Right hindlimb (tissue), 1 donor: ENCODE data around the gene TNFRSF13B.
"Not testable (repeated sequence)": the region's sequence is repeated elsewhere in the genome, so short reads cannot be mapped to it uniquely, and the experiment has no call there.

Experiments used
- DNase-seq: peaks from one replicate; pipeline ENCODE4 v3.0.0-alpha.2; 2018

TNFRSF13B gene

DNA sequence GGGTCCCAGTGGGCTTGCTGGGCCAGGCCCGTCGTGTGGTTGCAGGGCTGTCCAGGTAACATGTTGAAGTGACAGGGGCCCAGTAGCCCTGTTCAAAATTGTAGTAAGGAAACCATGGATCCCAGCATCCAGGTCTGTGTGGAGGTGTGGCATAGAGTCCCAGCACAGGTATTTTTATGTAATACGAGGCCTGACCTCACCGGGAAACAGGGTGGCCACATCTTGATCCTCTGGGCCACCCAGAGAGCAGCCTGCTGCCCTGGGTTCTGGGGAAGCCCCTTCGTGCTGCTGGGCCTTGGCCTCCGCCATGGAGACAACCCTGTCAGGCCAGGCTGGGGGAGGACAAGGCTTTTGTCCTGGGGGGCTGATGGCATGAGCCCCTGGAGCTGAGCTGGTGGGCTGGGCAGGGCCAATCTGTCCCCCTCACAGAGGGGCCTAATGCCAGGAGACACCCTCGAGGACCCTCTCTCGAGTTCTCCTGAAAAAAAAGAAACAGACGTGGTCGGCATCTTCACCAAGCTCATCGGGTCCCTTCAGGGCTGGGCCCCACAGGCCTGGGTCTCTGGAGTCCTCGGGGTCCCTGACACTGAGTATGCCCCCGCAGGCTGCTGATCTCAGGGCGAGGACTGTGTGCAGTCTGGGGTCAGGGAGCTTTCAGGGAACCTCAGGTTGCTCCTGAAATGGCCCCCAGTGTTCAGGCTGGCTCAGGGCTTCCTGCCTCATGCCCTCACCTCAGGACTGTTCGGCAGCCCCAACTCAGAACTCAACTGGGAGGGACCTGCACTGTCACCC is 47.8 kb downstream of the TNFRSF13B start:
- peak; percentile 12 for DNase-seq

DNA sequence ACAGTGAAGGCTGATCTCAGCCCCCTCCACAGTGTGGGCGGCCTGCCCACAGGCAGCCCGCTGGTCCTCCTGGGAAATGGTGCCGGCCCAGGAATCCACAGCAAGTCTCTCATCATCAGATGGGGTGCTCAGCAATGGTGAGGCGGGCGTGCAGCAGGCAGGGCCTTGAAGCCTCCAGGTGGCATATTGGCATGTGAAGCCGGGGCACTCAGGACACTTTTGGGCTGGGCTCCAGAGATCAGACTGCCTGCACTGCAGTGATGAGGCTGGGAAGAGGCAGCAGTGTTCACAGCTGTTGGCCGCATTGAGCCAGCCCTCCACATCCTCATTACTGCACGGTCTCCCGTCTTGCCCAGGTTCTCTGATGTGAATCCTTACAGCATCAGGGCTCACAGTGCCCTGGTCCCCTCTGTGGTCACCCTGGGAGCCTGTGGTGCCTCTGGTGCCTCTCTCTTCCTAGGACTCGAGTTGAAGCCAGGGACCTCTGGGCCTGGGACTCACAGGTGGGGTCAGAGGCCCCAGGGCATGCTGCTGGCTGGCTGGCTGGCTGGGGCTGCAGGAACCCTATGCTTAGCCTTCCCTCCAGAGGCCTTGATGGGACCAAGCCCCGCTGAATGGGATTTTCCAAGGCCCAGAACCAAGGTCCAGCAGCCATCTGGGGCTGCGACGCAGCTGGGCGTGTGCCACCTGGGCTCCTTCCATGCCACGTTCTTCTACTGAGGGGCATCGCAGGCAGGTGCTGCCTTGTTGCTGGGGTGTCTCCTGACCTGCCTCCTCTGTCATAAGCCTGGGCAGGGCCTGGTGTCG is 48.6 kb downstream of the TNFRSF13B start:
- DNase-seq: peak; percentile 13

DNA sequence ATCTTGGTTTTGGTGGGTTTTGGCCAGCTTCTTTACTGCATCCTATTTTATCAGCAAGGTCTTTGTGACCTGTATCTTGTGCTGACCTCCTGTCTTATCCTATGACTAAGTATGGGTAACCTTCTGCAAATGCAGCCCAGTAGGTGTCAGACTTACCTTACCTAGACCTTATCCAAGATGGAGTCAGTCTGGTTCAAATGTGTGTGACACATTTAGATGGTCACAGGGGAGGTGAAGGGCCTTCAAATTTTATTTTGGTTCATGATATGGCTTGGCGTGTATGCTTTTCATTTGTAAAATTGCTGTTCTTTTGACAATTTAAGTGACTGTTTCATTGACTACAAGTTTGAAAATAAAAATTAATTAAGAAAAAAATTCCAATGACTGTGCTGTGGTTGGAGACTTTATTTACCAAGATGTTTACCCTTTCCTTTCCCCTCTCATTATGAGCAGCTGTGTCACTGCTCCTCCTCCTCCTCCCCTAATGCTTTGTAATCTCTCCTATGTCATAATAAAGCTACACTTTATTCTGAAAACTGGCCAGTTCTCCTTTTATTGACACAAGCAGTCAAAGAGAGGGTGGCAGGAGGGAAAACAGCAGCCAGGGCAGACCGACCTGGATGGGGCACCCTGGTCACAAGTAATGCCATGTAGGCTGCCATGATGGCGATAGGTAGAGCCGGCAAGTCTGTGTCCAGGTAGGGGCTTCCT is 49.4 kb downstream of the TNFRSF13B start:
- no peak for DNase-seq

DNA sequence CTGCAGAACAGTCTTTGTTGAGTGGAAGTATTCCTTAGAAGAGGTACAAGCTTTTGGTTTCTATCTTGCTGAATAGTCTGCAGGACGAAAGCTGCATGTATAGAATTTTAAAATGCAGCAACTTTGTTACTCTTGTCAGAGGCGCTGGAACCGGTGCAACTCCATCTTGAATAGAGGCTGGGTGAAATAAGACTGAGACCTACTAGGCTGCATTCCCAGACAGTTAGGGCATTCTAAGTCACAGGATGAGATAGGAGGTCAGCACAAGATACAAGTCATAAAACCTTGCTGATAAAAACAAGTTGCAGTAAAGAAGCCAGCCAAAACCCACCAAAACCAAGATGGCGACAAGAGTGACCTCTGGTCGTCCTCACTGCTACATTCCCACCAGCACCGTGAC is 50.5 kb downstream of the TNFRSF13B start:
- not testable (repeated sequence) for DNase-seq

DNA sequence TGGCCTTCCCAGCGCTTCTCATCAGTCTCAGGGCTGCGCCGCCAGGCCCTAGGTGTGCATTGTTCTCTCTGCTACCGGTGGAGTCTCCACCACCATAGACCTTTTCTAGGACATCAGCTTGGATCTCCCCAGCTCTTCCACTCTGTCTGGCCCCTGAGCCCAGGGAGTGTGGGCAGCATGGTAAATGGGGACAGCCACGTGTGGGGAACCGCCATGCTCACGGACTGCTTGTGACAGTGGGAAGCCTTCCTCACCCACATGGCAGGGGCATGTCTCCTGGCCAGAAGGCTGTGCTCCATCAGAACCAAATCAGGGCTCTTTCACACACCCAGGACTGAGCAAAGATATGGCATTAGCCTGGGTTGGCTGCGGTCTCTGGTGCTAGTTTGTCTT is 51.3 kb downstream of the TNFRSF13B start:
- no peak for DNase-seq

DNA sequence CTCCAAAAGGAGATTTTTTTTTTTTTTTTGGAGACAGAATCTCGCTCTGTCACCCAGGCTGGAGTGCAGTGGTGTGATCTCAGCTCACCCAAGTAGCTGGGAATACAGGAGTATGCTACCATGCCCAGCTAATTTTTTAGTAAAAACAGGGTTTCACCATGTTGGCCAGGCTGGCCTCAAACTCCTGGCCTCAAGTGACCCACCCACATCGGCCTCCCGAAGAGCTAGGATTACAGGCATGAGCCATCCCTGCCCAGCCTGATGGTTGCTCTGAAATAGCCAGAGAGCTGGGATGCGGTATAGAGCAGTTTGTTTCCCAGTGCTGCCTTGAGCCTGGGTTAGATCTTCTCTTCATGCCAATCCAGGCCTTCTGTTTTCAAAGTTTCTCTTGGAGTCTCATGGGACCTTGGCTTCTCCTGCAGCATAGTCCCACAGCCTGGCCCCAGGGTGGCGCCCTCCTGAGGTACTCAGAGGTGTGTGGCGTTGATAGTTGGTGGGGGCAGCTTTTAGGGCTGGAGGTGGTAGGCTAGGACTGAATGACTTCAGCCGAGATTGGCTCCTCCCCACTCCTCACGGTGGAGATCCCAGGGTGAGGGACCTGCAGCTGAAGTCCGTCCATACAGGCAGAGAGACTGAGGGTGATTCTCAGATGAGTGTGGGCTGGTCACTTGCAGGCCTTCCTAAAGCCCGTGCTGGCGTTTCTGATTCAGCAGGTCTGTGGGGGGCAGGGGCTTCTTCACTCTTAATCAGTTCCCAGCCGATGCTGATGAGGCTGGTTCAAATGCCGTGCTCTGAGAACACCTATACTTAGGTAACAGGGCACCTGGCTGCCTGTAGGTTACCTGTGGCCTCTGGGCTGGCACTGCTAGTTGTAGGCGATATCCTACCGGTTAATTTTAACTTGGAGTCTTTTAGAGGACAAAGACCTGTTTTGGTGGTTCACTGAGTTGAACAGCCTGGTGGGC is 52.0 kb downstream of the TNFRSF13B start:
- DNase-seq: no peak

DNA sequence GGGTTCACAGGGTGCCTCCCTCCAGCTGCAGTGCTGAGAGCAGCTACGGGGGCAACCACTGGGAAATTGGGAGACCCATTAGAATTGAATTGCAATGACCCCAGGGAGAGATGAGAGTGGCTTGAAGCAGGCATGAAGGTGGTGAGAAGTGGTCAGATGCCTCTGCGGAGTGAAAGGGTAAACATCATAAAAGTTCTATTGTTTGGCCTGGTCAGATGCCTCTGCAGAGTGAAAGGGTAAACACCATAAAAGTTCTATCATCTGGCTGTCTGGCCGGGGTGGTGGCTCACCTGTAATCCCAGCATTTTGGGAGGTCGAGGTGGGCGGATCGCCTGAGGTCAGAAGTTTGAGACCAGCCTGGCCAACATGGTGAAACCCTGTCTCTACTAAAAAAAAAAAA is 53.5 kb downstream of the TNFRSF13B start:
- no peak for DNase-seq

DNA sequence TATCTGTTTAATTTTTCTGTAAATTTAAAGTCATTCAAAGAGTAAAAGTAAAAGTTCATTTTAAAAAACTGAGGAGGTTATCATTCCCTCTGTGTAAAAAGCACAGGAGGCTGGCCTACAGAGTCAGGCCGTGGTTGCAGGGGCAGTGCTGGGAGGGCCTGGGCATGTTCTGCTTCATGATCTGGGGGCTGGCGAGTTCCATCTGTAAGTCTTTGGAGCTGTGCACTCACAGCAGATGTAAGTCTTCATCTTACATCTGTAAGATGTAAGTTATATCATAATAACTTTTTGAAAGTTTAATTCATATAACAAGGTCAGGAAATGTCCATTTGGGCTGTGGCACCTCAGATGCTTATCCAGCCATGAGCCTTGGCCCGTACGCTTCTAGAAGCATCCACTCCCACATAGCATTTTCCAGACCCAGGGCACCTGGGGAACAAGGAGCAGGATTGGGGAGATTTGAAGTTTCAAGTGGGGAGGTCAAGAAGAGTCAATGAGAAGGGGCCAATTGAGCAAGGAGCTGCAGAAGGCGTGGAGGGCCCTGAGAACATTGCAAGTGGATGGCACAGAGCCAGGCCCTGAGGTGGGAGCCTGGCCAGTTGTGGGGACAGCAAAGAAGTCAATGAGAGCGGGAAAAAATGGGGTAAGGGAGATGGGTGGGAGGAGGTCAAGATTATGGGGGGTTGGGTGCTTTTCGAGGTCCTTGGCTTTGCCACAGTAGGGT is 54.1 kb downstream of the TNFRSF13B start:
- no peak for DNase-seq

DNA sequence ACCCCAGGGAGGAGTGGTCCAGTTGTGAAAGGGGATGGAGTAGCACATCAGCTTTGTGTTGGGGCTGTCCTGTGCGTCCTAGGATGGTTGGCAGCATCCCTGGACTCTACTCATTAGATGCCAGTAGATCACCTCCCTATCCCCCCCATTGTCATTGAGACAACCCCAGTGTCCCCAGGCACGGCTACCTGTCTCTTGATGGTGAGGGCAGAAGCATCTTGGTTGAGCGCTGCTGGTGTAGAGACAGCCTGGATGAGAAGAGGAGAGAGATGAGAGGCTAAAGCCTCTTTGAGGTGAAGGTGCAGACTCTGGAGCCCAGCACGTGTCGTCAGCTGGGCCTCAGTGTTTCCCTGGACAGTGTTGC is 55.4 kb downstream of the TNFRSF13B start:
- DNase-seq: no peak

DNA sequence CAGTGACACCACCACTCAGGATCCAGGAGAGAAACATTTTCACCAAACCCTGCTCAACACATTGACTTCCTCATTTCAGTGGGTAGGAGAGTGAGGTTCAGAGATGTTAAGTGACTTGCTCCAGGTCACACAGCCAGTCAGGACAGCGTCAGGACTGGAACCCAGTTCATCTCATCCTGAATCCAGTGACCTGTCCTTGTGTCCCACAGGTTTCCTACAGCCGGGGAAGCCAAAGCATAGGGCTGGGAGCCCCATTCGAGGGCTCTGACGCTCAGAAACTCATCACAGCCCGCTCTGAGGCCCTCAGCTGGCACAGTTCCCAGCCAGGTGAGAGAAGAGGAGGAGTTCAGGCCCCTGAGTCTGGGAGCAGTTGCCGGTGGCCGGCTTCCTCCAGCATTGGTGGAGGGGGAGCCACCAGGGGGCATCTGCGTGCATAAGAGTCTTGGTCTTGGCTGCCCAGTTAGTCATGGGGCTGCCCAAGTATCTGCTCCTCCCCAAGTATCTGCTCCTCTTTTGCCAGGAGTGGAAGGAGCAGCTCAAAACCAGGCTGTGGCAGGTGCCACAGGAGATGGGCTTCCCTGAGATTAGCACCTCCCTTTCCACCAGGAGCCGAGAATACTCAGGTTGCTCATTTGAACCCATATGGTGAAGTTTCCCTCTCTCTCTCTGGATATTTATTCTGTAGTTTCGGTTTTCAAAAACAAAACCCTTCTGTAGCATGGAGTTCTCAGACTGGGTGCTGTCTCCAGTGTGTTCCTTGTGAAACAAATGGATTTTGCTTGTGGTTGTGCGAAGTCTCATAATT is 56.0 kb downstream of the TNFRSF13B start:
- no peak for DNase-seq

DNA sequence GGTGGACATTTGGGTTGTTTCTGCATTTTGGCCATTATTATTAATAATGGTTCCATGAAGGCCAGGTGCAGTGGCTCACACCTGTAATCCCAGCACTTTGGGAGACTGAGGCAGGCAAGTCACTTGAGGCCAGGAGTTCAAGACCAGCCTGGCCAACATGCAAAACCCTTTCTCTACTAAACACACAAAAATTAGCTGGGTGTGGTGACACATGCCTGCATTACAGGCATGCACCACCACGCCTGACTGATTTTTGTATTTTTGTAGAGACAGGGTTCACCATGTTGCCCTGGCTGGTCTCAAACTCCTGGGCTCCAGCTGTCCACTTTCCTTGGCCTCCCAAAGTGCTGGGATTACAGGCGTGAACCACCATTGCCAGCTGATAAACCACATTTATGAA is 58.5 kb downstream of the TNFRSF13B start:
- no peak for DNase-seq

DNA sequence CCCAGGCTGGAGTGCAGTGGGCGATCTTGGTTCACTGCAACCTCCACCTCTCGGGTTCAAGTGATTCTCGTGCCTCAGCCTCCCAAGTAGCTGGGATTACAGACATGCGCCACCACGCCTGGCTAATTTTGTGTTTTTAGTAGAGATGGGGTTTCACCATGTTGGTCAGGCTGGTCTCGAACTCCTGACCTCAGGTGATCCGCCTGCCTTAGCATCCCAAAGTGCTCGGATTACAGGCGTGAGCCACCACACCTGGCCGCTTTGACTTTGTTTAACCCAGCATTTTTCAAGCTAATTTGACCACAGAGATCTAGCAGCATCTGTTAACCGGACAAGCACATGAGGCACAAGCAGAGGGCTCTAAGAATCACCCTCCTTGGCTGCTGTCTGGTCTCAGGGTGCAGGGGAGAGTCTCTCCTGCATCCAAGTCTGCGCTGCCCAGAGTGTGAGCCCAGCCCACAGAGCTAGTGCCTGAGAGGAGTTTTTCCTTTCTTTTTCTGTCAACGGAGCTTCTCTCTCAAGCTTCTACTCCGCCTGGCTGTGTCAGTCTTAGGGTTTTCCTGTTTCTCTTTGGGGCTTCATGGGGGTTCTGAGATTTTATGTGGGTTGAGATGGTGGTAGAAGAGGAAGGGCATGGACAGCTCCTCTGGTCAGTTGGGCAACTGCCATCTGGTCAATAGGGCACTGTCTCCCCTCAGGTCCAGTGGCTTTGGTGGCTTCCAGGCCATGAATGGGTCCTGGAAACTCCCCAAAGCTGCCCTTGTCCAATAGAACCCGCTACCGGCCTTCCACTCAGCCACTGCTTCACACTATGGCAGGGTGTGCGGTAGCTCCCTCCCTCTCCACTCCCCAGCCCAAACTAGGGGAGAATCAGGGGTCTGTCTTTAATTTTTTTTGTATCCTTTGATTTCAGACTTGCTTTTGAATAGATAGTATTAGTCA is 59.6 kb downstream of the TNFRSF13B start:
- no peak for DNase-seq

DNA sequence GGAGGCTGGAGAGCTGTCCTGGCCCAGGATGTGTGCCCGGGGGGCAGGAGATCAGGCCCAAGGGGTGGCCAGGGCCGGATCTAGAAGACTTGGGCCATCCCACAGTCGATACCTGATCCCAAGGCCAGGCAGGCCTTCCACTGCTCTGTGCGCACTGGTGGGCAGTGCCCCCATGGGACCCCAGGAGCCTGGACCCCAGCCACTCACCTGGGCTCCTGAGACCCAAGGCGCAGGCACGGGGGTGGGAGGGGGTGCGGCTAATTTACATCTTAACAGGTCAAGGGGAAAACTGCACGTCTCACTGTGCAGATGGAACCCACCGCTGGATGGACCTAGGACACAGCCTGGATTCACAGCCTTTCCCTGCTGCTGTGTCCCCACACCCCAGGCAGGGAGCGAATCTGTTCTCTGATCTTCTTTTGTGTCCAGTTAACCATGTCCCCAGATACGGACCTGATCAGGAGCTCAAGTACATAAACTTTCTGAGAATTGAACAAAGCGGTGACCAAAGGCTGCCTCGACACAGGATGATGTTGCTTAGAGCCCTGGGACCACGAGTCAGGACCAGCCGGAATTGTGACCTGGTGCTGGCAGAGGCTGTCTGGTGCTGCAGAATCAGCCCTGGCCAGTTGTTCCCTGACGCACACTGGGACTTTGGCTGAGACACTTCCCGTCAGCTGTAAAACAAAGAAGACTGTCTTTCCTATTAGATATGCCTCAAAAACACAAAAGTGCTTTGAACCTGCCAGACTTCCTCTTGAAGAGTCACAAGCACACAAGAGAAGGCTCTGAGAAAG is 60.6 kb downstream of the TNFRSF13B start:
- DNase-seq: peak; percentile 74

DNA sequence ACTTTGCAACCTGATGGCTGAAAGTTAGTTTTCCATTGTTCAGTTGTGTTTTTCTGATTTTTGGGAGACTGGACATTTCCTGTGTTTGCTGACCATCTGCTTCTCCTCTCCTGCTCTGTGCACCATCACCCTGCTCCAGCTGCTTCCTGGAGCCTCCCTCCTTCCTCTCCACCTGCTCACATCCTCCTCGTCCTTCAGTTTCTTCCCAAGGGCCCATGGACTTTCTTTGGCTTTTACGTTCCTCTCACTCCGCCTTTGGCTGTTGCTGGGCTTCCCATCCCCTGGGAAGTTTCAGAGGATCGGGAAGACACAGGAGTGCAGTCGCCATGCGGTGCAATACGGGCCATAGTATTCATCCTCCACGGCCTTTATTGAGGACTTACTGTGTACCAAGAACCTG is 61.6 kb downstream of the TNFRSF13B start:
- DNase-seq: peak; percentile 45

DNA sequence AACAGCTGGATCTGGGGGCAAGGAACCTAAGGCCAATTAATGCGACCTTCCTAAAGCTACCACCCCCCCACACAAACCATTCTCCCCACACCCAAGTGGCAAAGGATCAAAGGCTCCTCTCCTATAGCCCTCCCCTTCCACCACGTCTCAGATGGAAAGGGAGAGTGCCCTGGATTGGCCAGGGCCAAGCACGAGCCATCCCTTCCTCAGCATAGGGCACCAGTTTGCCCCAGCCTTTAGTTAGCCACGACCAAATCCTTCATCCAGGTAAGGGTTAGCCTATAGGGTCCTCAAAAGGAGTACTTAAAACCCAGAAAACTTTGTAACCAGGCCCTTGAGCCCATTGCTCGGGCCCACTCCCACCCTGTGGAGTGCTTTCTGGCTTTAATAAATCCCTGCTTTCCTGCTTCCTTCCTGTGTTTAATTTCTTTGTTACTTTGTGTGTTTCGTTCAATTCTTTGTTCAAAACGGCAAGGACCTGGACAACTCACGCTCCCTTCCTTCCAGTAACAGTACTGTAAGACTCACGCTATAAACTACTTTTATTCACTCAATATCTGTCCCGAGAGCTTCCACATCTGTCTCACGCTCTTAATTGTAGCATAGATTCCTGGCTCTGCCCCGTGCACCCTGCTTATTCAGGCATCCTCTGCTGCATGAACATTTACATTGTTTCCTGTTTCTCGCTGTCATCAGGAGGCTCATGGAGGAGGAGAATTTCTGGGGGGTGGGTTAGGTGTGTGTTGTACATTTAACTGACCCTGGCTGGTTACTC is 62.3 kb downstream of the TNFRSF13B start:
- DNase-seq: no peak

DNA sequence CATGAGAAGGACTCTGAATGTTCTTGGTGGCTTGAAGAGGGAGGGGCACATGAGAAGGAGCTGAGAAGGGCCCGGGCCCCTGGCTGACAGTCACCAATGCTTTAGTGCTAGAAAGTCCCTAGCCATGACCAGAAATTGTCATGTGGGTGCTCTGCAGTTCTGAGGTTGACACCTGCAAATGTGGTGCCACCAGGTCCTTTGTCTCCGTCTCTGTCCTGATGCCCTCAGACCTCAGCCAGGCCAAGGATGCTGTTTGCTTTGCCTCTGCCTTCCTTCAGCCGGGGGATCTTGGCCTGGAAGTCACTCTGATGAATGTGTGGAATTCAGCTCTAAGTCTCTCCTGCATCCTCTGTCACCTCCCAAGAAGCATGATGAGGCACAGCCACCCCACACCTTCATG is 63.6 kb downstream of the TNFRSF13B start:
- DNase-seq: no peak

DNA sequence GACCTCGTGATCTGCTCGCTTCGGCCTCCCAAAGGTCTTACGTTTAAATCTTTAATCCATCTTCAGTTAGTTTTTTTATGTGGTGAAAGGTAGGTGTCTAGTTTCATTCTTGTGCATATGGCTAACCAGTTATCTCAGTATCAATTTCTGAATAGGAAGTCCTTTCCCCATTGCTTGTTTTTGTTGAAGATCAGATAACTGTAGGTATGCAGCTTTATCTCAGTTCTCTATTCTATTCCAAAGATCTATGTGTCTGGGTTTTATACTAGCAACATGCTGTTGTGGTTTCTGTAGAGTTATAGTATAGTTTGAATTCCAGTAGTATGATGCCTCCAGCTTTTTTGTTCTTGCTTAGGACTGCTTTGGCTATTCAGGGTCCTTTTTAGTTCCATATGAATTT is 65.2 kb downstream of the TNFRSF13B start:
- no peak for DNase-seq

DNA sequence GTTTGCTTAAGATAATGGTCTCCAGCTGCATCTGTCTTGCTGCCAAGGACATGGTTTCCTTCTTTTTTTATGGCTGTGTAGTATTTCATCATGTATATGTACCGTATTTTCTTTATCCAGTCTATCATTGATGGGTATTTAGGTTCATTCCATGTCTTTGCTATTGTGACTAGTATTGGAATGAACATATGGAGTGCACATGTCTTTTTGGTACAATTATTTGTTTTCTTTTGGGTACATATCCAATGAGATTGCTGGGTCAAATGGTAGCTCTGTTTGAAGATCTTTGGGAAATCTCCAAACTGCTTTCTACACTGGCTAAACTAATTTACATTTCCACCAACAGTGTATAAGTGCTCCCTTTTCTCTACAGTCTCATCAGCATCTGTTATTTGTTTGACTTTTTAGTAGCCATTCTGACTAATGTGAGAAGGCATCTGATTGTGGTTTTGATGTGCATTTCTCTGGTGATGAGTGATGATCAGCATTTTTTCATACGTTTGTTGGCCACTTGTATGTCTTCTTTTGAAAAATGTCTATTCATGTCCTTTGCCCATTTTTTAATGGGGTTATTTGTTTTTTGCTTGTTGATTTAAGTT is 66.2 kb downstream of the TNFRSF13B start:
- DNase-seq: no peak
